Measurements from ENCODE around the gene ARHGAP26. TPM values are rescaled to one million over a fixed set of nuclear protein-coding genes. Genes with fewer than 3 reads are reported as not detected.
"Not testable (repeated sequence)": the region's sequence is repeated elsewhere in the genome, so short reads cannot be mapped to it uniquely, and the experiment has no call there.

ARHGAP26 gene
- total RNA-seq, 5 donors from 2014 or later (not counting 1 experiment from before 2014, with no cell fraction given), result 22.8 to 49.3 (median 28.3) TPM

DNA sequence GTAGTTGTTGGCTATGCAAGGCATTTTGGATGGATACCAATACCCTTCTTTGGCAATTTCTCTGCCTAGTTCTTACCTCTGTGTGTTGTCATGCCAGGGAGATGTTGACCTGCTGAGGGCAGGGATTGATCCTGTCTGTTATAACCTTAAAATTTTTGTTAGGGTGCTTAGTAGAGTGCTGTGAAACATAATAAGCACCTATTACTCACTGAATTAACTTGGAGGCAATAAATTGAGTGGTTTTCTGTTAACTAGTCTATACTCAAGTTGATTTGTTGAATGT, 177.2 kb downstream of the ARHGAP26 start:
- H3K36me3 ChIP-seq (ENCODE audit: control insufficient read depth in 2 of 2, extremely low read depth in 1 of 2, insufficient read depth in 1 of 2, low read length in 1 of 2), result no peaks in the 10 kb centered on the region
- no peaks in the 10 kb centered on the region for H3K9me3 ChIP-seq
- Mint-ChIP-seq H3K27me3 (no peaks in the 10 kb centered on the region), H3K4me3 (no peak overlapping the region), H3K9me3 (no peaks in the 10 kb centered on the region), H3K36me3 (peaks cover 30% of the 10 kb centered on the region), H3K4me1 (peaks cover 31 to 34% (median 32%) of the 10 kb centered on the region in 3 donors), H3K27ac (no peak overlapping the region)
- peaks cover 0 to 11% of the 10 kb centered on the region in 2 experiments for H3K4me1 ChIP-seq (ENCODE audit: control insufficient read depth in 1 of 2, extremely low read depth in 1 of 2, insufficient read depth in 2 of 2, low read length in 2 of 2)
- no peak overlapping the region for H3K27ac ChIP-seq (ENCODE audit: low read length)
- ChIA-PET CTCF (interaction anchor here (0.6 to 0.7 kb wide), 3 partner anchors 87 to 279 kb away, joined by 3 to 8 read pairs (median 3); no protein-coding TSS in a partner anchor), POLR2A (interaction anchor here in 1 of 2 donors (0.6 kb wide), 1 partner anchor 25 kb away, joined by 8 read pairs; no protein-coding TSS in a partner anchor)
- ATAC-seq (replicated peaks in 1 of 4) (no peak), DNase-seq (no peak)
- no peak overlapping the region for H3K4me3 ChIP-seq (ENCODE audit: control insufficient read depth in 1 of 2, extremely low read depth in 1 of 2, low read length in 1 of 2)
- no peaks in the 10 kb centered on the region for H3K27me3 ChIP-seq (replicated peaks in 1 of 2; ENCODE audit: control insufficient read depth in 2 of 2, extremely low read depth in 1 of 2, insufficient read depth in 2 of 2, low read length in 1 of 2)

DNA sequence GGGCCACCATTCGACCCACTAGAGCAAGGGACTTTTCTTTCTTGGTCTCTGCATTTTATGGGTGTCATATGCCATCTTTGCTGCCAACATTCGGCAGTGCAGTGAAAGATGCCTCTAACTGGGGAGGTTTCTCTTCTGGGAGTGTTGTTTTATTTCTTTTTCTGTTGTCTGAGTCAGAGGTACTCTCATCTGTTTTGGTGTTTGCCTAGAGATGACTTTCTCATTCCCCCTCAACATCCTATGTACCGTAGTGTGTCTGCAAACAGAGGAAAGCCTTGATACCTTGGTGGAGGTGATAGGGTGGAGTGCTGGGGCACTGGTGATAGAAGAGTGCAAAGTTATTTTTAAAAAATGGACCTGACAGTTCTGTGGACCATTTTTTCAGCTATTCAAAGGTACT, 182.1 kb downstream of the ARHGAP26 start:
- peaks cover 12 to 25% (median 17%) of the 10 kb centered on the region in 3 donors for H3K4me1 Mint-ChIP-seq
- peaks cover 39% of the 10 kb centered on the region for H3K36me3 Mint-ChIP-seq
- no peaks in the 10 kb centered on the region for H3K9me3 Mint-ChIP-seq
- H3K4me1 ChIP-seq (ENCODE audit: control insufficient read depth in 1 of 2, extremely low read depth in 1 of 2, insufficient read depth in 2 of 2, low read length in 2 of 2), result peaks cover 0 to 7% of the 10 kb centered on the region in 2 experiments
- no peak for DNase-seq
- H3K9me3 ChIP-seq, result no peaks in the 10 kb centered on the region
- H3K27ac Mint-ChIP-seq, result peak overlapping the region in 1 of 2 donors; percentile 56
- no peak overlapping the region for H3K4me3 Mint-ChIP-seq
- no peaks in the 10 kb centered on the region for H3K27me3 Mint-ChIP-seq
- CTCF ChIA-PET, result no interaction called here
- no peak for ATAC-seq (replicated peaks in 1 of 4)
- H3K27ac ChIP-seq (ENCODE audit: low read length), result no peak overlapping the region
- no peaks in the 10 kb centered on the region for H3K27me3 ChIP-seq (replicated peaks in 1 of 2; ENCODE audit: control insufficient read depth in 2 of 2, extremely low read depth in 1 of 2, insufficient read depth in 2 of 2, low read length in 1 of 2)
- no peak overlapping the region for H3K4me3 ChIP-seq (ENCODE audit: control insufficient read depth in 1 of 2, extremely low read depth in 1 of 2, low read length in 1 of 2)
- H3K36me3 ChIP-seq (ENCODE audit: control insufficient read depth in 2 of 2, extremely low read depth in 1 of 2, insufficient read depth in 1 of 2, low read length in 1 of 2), result peaks cover 0 to 2% of the 10 kb centered on the region in 2 donors
- WGBS (ENCODE audit: insufficient coverage), result no CpG with 5 or more reads among the region's 3 CpGs
- POLR2A ChIA-PET, result interaction anchor here in 1 of 2 donors (0.6 kb wide), 1 partner anchor 889 kb away, joined by 3 read pairs; no protein-coding TSS in a partner anchor

DNA sequence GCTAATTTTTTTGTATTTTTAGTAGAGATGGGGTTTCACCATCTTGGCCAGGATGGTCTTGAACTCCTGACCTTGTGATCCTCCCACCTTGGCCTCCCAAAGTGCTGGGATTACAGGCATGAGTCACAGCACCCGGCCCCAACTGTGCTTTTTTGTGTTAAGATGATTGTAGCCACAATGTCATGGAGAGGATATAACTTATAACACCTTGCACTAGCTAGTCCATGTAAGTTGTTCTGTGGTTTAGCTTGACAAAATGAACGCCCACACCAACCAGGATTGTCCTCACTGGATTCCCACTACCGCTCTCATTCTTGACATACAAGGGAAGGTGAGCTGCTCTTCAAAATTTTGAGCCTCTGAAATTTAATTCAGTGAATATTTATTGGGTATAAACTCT, 182.7 kb downstream of the ARHGAP26 start:
- peaks cover 13 to 25% (median 17%) of the 10 kb centered on the region in 3 donors for H3K4me1 Mint-ChIP-seq
- H3K27ac Mint-ChIP-seq; ATAC-seq (replicated peaks in 1 of 4); H3K27me3 ChIP-seq (replicated peaks in 1 of 2; ENCODE audit: control insufficient read depth in 2 of 2, extremely low read depth in 1 of 2, insufficient read depth in 2 of 2, low read length in 1 of 2); H3K9me3 Mint-ChIP-seq; CTCF ChIA-PET; H3K4me3 ChIP-seq (ENCODE audit: control insufficient read depth in 1 of 2, extremely low read depth in 1 of 2, low read length in 1 of 2); POLR2A ChIA-PET; H3K36me3 ChIP-seq (ENCODE audit: control insufficient read depth in 2 of 2, extremely low read depth in 1 of 2, insufficient read depth in 1 of 2, low read length in 1 of 2); DNase-seq; H3K27me3 Mint-ChIP-seq; H3K27ac ChIP-seq (ENCODE audit: low read length); H3K9me3 ChIP-seq; H3K4me3 Mint-ChIP-seq; H3K4me1 ChIP-seq (ENCODE audit: control insufficient read depth in 1 of 2, extremely low read depth in 1 of 2, insufficient read depth in 2 of 2, low read length in 2 of 2): not testable (repeated sequence)
- peaks cover 39% of the 10 kb centered on the region for H3K36me3 Mint-ChIP-seq
- no CpG with 5 or more reads among the region's 3 CpGs for WGBS (ENCODE audit: insufficient coverage)

DNA sequence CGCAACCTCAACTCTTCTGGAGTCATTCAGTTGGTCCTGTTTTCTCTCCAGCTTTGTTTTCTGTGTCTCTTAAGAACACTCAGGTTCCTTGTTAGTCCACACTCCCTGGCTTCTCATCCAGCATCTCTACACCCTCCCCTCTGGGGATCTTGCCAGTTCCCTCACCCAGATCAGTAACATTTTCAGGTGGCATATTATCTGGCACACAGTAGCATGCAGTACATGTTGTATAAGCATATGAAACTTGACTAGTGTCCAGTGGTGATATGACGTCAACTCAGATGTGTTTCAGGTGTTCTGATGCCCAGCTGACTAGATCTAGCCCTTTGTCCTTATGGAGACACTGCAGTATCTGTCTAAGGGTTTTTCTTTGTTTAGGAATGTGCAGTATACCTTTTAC, 184.3 kb downstream of the ARHGAP26 start:
- no peaks in the 10 kb centered on the region for H3K9me3 Mint-ChIP-seq
- peaks cover 13 to 34% (median 19%) of the 10 kb centered on the region in 3 donors for H3K4me1 Mint-ChIP-seq
- H3K4me1 ChIP-seq (ENCODE audit: control insufficient read depth in 1 of 2, extremely low read depth in 1 of 2, insufficient read depth in 2 of 2, low read length in 2 of 2), result peaks cover 0 to 15% of the 10 kb centered on the region in 2 experiments
- no peak overlapping the region for H3K4me3 ChIP-seq (ENCODE audit: control insufficient read depth in 1 of 2, extremely low read depth in 1 of 2, low read length in 1 of 2)
- ATAC-seq (replicated peaks in 1 of 4) (no peak), DNase-seq (no peak)
- H3K27ac ChIP-seq (ENCODE audit: low read length), result no peak overlapping the region
- H3K27me3 Mint-ChIP-seq, result no peaks in the 10 kb centered on the region
- 100% methylated on average over 2 of the region's 2 CpGs for WGBS (ENCODE audit: insufficient coverage)
- H3K36me3 Mint-ChIP-seq, result peaks cover 33% of the 10 kb centered on the region
- H3K36me3 ChIP-seq (ENCODE audit: control insufficient read depth in 2 of 2, extremely low read depth in 1 of 2, insufficient read depth in 1 of 2, low read length in 1 of 2), result peaks cover 0 to 2% of the 10 kb centered on the region in 2 donors
- H3K27me3 ChIP-seq (replicated peaks in 1 of 2; ENCODE audit: control insufficient read depth in 2 of 2, extremely low read depth in 1 of 2, insufficient read depth in 2 of 2, low read length in 1 of 2), result no peaks in the 10 kb centered on the region
- no peak overlapping the region for H3K27ac Mint-ChIP-seq
- H3K4me3 Mint-ChIP-seq, result no peak overlapping the region
- ChIA-PET POLR2A (no interaction called here), CTCF (no interaction called here)
- no peaks in the 10 kb centered on the region for H3K9me3 ChIP-seq

DNA sequence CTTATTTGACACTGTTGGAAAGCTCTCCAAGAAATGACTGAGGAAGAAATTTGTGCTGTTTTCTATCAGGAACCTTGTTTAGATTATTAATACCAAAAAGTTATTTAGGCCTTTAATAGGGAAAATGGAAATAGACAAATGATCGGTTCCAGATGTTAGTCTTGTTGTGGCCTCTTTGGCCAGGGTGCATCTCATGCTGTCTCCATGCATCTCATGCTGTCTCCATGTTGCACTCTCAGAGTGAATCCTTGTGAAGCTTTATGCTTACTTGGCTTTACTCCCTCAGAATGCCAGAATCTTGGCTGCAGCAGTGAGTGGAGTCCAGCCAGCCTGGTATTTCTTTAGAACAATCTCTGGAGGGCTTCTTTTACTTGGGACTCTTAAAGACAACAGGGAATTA, 185.5 kb downstream of the ARHGAP26 start:
- Mint-ChIP-seq H3K4me3 (no peak overlapping the region), H3K36me3 (peaks cover 27% of the 10 kb centered on the region), H3K27me3 (no peaks in the 10 kb centered on the region), H3K27ac (no peak overlapping the region), H3K9me3 (no peaks in the 10 kb centered on the region), H3K4me1 (peaks cover 7 to 30% (median 26%) of the 10 kb centered on the region in 3 donors)
- Histone ChIP-seq H3K36me3 (ENCODE audit: control insufficient read depth in 2 of 2, extremely low read depth in 1 of 2, insufficient read depth in 1 of 2, low read length in 1 of 2) (peaks cover 0 to 2% of the 10 kb centered on the region in 2 donors), H3K27me3 (replicated peaks in 1 of 2; ENCODE audit: control insufficient read depth in 2 of 2, extremely low read depth in 1 of 2, insufficient read depth in 2 of 2, low read length in 1 of 2) (no peaks in the 10 kb centered on the region), H3K4me3 (ENCODE audit: control insufficient read depth in 1 of 2, extremely low read depth in 1 of 2, low read length in 1 of 2) (no peak overlapping the region), H3K27ac (ENCODE audit: low read length) (no peak overlapping the region), H3K9me3 (no peaks in the 10 kb centered on the region), H3K4me1 (ENCODE audit: control insufficient read depth in 1 of 2, extremely low read depth in 1 of 2, insufficient read depth in 2 of 2, low read length in 2 of 2) (peaks cover 0 to 18% of the 10 kb centered on the region in 2 experiments)
- DNase-seq (no peak), ATAC-seq (replicated peaks in 1 of 4) (no peak)
- WGBS (ENCODE audit: insufficient coverage), result 100% methylated on average over 1 of the region's 1 CpG
- ChIA-PET POLR2A (no interaction called here), CTCF (no interaction called here)

DNA sequence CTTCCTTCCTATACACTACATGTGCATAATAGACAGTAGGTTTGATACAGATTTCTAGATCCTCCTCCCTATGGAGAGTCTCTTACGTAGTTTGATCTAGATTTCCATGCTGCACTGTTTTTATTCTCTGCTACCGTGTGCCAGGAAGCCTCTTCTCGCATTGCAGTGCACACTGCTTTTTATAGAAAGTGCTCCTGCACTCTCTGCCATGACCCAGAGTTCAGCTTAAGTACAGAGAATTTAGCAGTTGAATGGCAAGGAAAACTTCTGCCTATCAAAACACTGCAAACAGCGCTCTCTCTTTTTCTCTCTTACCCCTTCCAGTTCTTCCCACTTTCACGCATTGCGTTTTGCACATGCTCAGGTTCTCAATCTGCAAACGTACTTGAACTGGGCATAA, 187.4 kb downstream of the ARHGAP26 start:
- no peaks in the 10 kb centered on the region for H3K27me3 ChIP-seq (replicated peaks in 1 of 2; ENCODE audit: control insufficient read depth in 2 of 2, extremely low read depth in 1 of 2, insufficient read depth in 2 of 2, low read length in 1 of 2)
- H3K36me3 ChIP-seq (ENCODE audit: control insufficient read depth in 2 of 2, extremely low read depth in 1 of 2, insufficient read depth in 1 of 2, low read length in 1 of 2), result peaks cover 0 to 2% of the 10 kb centered on the region in 2 donors
- no peak overlapping the region for H3K27ac ChIP-seq (ENCODE audit: low read length)
- DNase-seq (no peak), ATAC-seq (replicated peaks in 1 of 4) (no peak)
- no peak overlapping the region for H3K27ac Mint-ChIP-seq
- H3K4me1 Mint-ChIP-seq, result peaks cover 6 to 31% (median 25%) of the 10 kb centered on the region in 3 donors
- peaks cover 34% of the 10 kb centered on the region for H3K36me3 Mint-ChIP-seq
- 100% methylated on average over 2 of the region's 7 CpGs for WGBS (ENCODE audit: insufficient coverage)
- H3K9me3 ChIP-seq, result no peaks in the 10 kb centered on the region
- ChIA-PET POLR2A (no interaction called here), CTCF (interaction anchor here in 1 of 2 donors (1.3 kb wide), 1 partner anchor 11 kb away, joined by 5 read pairs; no protein-coding TSS in a partner anchor)
- H3K4me1 ChIP-seq (ENCODE audit: control insufficient read depth in 1 of 2, extremely low read depth in 1 of 2, insufficient read depth in 2 of 2, low read length in 2 of 2), result peaks cover 0 to 11% of the 10 kb centered on the region in 2 experiments
- no peak overlapping the region for H3K4me3 Mint-ChIP-seq
- no peaks in the 10 kb centered on the region for H3K9me3 Mint-ChIP-seq
- no peak overlapping the region for H3K4me3 ChIP-seq (ENCODE audit: control insufficient read depth in 1 of 2, extremely low read depth in 1 of 2, low read length in 1 of 2)
- H3K27me3 Mint-ChIP-seq, result no peaks in the 10 kb centered on the region
